NCI-H1930 (cell line): ENCODE results near the gene TGFBR2.

Experiments
- DNase-seq, 2 experiments: peaks; one replicate each; lab custom pipeline; 2025; lab: John Stamatoyannopoulos, UW

Gene TGFBR2

GRCh38 chr3:30719536-30719935 is 113.1 kb downstream of the TGFBR2 start:
- DNase-seq, result no peak

- no peak for DNase-seq
Observed at GRCh38 chr3:30720586-30721313, 114.3 kb downstream of the TGFBR2 start.

DNA sequence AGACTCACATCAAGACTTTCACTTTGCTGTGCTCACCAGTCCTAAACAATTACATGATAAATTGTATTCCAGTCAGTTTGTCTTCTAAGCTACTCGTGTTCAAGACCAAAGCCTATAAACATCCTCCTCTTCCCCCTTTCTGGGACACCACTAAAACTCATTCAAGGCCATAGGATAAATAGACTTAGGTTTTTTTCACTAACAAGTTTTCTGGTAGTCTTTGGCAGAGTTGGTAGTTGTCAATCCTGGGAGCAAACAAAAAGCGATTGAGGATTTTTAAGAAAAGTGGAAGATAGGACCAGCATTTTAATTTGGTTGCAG is 114.9 kb downstream of the TGFBR2 start:
- no peak for DNase-seq

DNA sequence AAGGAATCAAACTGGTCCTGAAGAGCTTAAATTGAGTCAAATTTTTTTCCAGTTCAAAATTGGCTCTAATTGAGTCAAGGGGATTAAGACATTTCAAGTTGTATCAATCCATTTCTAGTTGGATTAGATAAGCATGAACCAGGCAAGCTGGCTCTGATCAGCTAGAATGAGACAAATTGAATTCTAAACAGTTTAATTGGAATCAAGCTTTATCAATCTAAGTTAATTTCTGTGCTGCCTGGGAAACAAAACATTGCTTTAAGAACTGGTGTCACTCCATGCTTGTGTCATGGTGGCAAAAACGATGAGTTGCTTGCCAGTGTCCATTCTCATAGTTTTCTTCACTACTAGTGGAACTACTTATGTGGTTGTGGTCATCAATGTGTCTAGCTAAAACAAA is 116.8 kb downstream of the TGFBR2 start:
- DNase-seq, result no peak

DNA sequence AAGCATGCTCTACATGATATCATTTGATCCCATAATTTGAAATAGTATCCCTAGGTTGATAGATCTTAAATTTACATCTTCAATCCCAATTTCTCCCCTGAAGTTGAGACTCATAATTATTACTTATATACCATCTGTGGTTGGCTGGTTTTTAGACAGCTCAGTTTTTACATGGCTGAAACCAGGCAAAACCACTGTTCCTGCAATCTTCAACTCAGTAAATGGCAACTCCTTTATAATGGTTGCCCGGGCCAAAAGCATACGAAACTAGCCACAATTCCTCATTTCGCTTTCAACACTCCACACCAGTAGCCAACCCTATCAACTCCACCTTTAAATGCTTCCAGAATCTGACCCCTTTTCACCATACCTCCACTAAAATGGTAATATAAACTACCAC is 118.5 kb downstream of the TGFBR2 start:
- DNase-seq, result no peak

GRCh38 chr3:30728143-30728542 is 121.7 kb downstream of the TGFBR2 start:
- no peak for DNase-seq

DNA sequence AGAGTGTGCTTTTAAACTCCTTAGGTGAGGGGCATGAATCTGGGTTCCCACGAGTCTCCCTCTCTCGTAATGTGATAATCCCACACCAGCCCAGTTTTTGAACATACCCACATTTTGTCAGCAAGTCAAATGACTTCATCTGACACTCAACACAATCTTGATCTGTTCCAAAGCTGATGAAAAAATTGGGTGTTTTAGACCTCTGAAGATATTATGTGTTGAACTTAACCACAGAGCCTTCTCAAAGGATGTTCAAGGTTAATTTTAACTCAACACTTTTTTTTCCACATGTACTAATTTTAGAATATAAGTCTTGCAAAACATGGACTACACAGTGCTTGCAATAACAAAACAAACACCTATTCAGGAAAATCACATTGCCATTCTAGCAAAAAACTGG is 123.1 kb downstream of the TGFBR2 start:
- no peak for DNase-seq

GRCh38 chr3:30729936-30730335 is 123.5 kb downstream of the TGFBR2 start:
- DNase-seq, result no peak

DNA sequence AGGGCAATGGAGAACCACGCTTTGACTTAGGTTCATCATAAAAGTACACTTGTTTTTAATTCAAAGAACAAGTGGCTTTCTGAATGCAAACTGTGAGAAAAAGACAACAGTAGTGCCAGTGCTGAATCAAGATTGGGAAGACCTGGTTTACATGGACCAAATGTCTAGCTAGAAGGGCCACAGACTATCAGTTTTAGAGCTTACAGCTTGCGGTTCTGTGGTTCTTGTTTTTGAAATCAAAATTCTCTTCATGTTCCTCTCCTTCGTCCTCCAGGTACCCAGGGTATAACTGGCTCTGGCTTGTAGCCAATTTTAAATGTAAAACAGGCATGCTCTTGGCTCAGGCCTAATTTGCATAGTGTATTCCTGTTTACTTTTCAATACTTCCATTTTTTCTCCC is 124.6 kb downstream of the TGFBR2 start:
- no peak for DNase-seq

DNA sequence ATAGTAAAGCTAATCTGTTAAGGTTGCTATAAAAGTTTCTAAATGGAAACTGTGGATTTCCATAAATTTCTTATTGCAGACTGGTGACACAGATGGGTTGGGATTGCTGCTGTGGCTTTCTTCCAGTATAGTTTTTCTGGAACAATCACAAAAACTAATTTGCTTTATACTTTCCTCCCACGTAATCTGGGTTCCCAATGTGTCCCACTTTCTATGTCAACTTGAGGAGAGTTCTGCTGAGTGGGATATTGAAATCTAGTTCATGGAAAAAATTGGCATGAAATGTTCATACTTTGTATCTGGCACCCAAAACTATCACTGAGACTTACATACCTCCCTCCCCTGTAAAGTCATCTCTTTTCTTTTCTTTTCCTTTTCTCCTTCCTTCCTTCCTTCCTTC is 126.8 kb downstream of the TGFBR2 start:
- no peak for DNase-seq

DNA sequence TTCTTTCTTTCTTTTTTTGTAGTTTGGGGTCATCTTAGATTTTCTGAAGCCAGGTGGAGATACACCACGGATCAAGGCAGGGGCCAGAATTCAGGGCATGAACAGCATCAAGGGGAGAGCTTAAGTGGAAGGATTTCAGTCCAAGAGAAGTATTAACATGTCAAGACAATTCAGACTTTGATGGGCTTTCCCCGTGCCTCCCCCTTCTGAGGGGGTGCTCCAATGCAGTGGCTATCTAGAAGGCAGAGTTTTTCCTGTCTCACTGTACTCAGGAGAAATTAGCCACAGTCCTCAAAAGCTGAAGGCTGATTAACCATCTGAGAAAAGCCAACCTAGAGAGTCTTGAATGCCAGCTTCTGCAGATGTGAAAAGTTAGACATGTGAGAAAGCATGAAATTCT is 127.3 kb downstream of the TGFBR2 start:
- no peak for DNase-seq

DNA sequence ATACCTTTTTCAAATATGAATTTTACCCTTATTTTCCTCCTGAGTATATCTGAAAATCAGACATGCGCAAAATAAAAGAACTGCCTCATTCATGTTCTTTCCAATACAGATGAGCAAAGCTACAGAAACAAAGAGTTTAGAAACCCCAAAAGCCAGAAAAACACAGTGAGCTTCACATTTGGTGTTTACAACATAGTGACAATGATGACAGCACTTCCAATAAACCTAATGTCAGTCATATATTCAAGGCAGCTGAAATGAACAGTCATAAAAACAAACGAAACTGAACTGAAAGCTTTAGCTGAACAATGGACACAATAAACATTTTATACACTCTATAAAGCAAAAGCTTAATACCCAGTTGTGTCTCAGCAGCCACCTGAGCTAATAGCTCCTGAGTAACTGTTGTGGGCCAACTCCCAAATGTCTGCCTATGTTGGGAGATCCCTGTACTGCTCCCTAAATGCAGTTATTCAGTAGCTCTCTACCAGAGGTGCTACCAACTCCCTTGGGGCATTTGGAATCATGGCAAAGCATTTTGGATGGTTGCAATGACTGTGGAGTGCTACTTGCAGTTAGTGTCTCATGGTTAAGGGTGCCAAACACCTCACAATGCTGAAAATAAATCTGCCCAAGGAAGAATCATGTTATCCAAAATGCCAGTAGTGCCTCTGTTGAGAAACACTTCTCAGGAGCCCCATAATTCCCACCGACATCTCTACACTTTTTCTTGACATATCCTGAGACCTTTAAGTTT is 131.5 kb downstream of the TGFBR2 start:
- DNase-seq, result no peak

- no peak for DNase-seq
Observed at GRCh38 chr3:30738605-30739004, 132.2 kb downstream of the TGFBR2 start.

- DNase-seq, result no peak
Observed at GRCh38 chr3:30741889-30742288, 135.5 kb downstream of the TGFBR2 start.

- no peak for DNase-seq
Observed at GRCh38 chr3:30742796-30743619, 136.6 kb downstream of the TGFBR2 start.
